Right cardiac atrium (tissue), 5 donors: ENCODE data around the gene CTNNB1. TPM values are rescaled to one million over a fixed set of nuclear protein-coding genes. Genes with fewer than 3 reads are reported as not detected.

Experiments used
- ATAC-seq, 2 donors: fragments of 200-7000 bp; cut with Tn5 transposase; one replicate each; pipeline versions ENCODE4 v1.8.0 to v1.9.1; 2020; ENCODE audit warnings: moderate library complexity in 2 of 2, mild to moderate bottlenecking in 1 of 2
- DNase-seq, 3 donors: peaks; one replicate each; pipeline ENCODE4 v3.0.0-alpha.2; 2020
- H3K27ac ChIP-seq: one replicate; pipeline ENCODE4 v1.5.1; 2013; ENCODE audit warnings: mild to moderate bottlenecking, low read length, control low read depth, moderate library complexity
- H3K27me3 ChIP-seq: one replicate; pipeline ENCODE4 v1.6.1; 2013; ENCODE audit not compliant: control insufficient read depth, insufficient read depth
- H3K4me1 ChIP-seq: one replicate; pipeline ENCODE4 v1.6.1; 2013; ENCODE audit warnings: low read length; ENCODE audit not compliant: control insufficient read depth, insufficient read depth
- H3K4me3 ChIP-seq: one replicate; pipeline ENCODE4 v1.5.1; 2013; ENCODE audit warnings: low read length, control low read depth
- H3K9me3 ChIP-seq: one replicate; pipeline ENCODE4 v1.6.1; 2013; ENCODE audit warnings: low read length; ENCODE audit not compliant: control insufficient read depth
- WGBS: extraction: QIAGEN DNeasy Blood & Tissue Kit; methylation state at CpG from one replicate; pipeline ENCODE4 v1.1.7; 2013; 5-methylcytosine and 5-hydroxymethylcytosine counted together
- intact Hi-C, 4 donors: fragments of 100-400 bp; cut with DNase I; formaldehyde crosslinking; loops; one replicate each; pipeline versions ENCODE4 v1.11.0 to v1.14.0; 2022 to 2023
- polyA plus RNA-seq: library from polyadenylated mRNA; stranded (reverse); fragments of 200-250 nt; gene quantifications from one replicate; pipeline ENCODE4 v1.2.3, GENCODE V29; 2013
- total RNA-seq, 4 donors: library from RNA; stranded (reverse); fragmentation: NEBNext Ultra II Directional; extraction: Animal tissue kit (Norgen Biotek cat#: 25700); gene quantifications; one replicate each; pipeline ENCODE4 v1.2.1, GENCODE V29; 2021
- donor health status: healthy with polysubstance abuse.
- donor health status: DM: no; HTN: yes; CAD: no.
- donor health status: DM: no; HTN: no; CAD: no.
- donor health status: DM: no; HTN: yes; CAD: no; lungs with severe emphysema.
- donor health status: DM: yes; HTN: yes; CAD: no.

CTNNB1 gene
- total and polyA plus RNA-seq, 5 donors, result 53.5 to 263 (median 172) TPM

DNA sequence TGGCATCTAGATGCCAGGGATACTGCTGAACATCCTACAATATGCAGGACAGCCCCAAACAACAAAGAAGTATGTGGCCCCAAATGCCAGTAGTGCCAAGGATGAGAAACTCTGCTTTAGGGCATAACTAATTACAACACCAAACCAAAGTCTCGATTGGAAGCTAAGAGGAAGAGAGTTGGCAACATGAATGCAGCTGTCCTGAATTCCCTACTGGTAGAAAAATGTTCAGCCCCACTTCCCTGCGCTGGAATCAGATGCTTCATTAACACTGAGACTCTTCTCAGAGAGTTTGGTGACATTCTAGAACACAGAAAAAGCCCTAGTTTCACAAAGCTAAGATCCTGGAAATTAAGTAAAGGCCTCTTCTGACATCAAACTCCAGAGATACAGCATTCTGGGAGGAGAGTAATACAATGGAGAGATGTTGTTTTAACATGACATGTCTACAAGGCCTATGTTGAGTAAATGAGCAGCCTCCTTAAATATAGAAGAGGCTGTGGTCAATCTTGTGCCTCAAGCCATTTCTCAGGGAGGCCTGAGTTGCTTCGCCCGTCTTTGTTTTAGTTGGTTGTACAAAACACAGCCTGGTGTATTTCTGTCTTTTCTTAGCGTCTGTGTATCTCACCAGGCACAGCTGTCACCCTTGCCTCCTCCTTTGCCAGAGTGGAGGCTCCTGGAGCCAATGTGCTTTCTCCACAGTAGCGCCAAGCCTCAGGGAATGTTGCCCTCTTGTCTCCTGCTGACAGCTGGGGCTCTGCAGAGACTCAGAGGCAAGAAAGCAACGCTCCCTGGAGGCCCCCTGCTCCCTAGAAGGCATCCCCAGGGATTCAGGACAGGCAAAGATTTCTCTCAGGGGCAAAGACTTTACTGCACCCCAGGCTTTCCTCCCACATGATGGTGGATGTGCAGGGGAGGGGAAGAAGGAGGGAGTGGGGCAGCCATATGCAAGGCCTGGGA, 25.1 kb upstream of the CTNNB1 start:
- no peak overlapping the region for H3K4me3 ChIP-seq
- no peaks in the 10 kb centered on the region for H3K4me1 ChIP-seq
- DNase-seq, result no peak
- intact Hi-C loops, result no loop called here
- H3K9me3 ChIP-seq, result no peaks in the 10 kb centered on the region
- no peak overlapping the region for H3K27ac ChIP-seq
- no peaks in the 10 kb centered on the region for H3K27me3 ChIP-seq
- peak in 1 of 2 donors; percentile 19 for ATAC-seq
- WGBS, result 71% methylated on average over 7 of the region's 7 CpGs

DNA sequence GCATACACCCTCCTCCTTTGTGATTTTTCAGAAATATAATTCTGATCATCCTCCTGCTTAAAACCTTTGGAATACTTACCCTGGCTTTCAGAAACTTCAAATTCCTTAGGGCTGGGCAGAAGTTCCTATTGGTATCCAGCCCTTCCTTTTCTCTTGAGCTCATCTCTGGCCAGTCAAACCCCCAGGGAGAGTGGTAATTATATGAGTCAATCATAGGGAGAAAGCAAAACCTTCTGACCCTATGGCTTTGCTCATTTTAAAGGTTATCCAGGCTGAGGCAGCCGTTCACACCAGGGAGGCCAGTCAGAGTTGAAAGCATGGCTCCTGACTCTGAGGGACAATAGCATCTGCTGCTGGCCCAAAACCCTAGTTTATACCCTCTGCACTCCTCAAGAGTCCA, 23.9 kb upstream of the CTNNB1 start:
- Histone ChIP-seq H3K27ac (no peak overlapping the region), H3K9me3 (no peaks in the 10 kb centered on the region), H3K27me3 (no peaks in the 10 kb centered on the region), H3K4me3 (no peak overlapping the region), H3K4me1 (no peaks in the 10 kb centered on the region)
- no peak for DNase-seq
- intact Hi-C loops, result no loop called here
- WGBS, result 74% methylated on average over 1 of the region's 1 CpG
- ATAC-seq, result no peak

DNA sequence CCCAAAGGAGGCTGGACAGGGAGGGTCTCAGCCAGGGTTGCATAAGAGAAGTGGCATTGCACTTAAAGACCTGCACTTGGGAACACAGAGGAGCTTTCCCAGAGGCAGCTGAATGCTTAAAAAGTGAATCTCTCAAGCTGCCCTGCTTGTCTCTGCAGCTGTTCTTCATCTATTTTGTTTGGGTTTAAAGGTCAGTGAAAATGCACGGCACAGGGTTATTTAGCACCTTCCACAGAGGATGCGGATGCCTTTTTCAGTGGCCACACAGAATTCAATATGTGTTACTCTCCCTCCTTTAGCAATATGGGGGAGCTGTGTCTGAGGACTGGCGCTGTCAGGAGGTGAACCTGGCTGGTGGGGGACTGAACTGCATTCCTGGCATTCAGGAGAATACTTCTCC, 22.7 kb upstream of the CTNNB1 start:
- Histone ChIP-seq H3K4me3 (no peak overlapping the region), H3K4me1 (no peaks in the 10 kb centered on the region), H3K27ac (no peak overlapping the region), H3K9me3 (no peaks in the 10 kb centered on the region), H3K27me3 (no peaks in the 10 kb centered on the region)
- WGBS, result 75% methylated on average over 3 of the region's 3 CpGs
- ATAC-seq (no peak), DNase-seq (no peak)
- intact Hi-C loops, result no loop called here

DNA sequence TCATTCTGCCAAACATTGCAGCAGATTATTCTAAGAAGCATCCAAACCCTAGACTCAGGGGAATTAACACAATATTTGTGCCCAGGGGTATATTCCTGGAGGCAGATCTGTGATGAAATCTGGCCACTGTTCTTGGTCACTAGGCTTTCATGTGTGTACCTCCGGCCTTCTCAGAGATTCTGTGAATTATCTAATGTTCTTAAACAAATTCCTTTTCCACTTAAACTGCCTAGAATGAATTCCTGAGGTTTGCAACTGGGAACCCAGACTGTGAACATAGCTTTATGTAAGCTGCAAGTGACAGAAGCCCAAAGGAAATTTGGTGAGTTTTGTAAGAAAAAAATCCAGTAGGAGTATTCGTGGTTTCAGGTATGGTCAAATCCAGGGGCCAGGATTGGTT, 20.7 kb upstream of the CTNNB1 start:
- WGBS, result 90% methylated on average over 2 of the region's 2 CpGs
- Histone ChIP-seq H3K4me1 (no peaks in the 10 kb centered on the region), H3K27ac (no peak overlapping the region), H3K27me3 (no peaks in the 10 kb centered on the region), H3K4me3 (no peak overlapping the region), H3K9me3 (no peaks in the 10 kb centered on the region)
- DNase-seq (no peak), ATAC-seq (no peak)
- intact Hi-C loops, result no loop called here

DNA sequence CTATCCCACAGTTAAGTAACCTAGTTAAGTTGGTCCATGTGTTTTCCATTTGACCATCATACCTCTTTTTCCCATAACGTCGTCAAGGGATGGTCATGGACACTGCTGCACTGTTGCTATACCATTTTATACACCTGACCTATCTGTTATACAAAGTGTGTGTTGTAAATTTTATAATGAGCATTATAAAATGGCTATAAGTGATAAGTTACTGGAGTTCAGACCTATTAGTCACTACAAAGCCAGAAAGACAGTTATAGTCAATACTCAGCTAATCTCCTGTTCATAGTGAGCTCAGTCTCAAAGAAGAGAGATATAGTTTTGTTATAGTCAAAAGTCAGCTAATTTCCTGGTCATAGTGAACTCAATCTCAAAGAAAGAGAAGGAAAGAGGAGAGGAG, 18.9 kb upstream of the CTNNB1 start:
- Histone ChIP-seq H3K27me3 (no peaks in the 10 kb centered on the region), H3K9me3 (no peaks in the 10 kb centered on the region), H3K27ac (no peak overlapping the region), H3K4me3 (no peak overlapping the region), H3K4me1 (no peaks in the 10 kb centered on the region)
- WGBS, result 95% methylated on average over 2 of the region's 2 CpGs
- DNase-seq (no peak), ATAC-seq (no peak)
- intact Hi-C loops, result no loop called here

DNA sequence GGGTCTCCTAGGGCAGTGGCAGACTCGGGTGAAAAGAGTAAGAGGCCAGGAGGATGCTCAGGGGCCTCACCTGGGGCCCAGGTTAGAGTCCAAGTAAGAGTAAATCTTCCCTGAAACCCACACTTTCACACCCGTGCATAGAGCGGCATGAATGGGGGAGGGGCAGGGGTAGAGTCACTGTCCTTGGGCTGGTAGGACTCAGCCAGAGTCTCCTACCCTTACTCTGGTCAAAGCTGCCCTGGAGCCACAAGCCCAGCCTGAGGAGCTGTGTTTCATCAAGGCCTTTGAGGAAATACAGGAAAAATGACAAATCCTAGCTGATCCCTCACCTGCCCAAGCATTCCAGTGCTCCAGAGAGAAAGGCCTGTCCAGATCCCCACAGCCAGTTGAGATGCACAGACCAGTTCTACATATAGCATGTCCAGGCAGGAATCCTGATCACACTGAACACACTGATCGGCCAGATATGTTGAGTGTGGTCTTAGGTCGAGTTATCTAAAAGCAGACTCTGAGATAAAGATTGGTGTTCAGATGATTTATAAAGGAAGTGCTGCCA, 16.7 kb upstream of the CTNNB1 start:
- Histone ChIP-seq H3K4me3 (no peak overlapping the region), H3K27ac (no peak overlapping the region), H3K9me3 (no peaks in the 10 kb centered on the region), H3K4me1 (no peaks in the 10 kb centered on the region), H3K27me3 (no peaks in the 10 kb centered on the region)
- 83% methylated on average over 5 of the region's 5 CpGs for WGBS
- DNase-seq, result no peak
- peak in 1 of 2 donors; percentile 11 for ATAC-seq
- intact Hi-C loops, result no loop called here

DNA sequence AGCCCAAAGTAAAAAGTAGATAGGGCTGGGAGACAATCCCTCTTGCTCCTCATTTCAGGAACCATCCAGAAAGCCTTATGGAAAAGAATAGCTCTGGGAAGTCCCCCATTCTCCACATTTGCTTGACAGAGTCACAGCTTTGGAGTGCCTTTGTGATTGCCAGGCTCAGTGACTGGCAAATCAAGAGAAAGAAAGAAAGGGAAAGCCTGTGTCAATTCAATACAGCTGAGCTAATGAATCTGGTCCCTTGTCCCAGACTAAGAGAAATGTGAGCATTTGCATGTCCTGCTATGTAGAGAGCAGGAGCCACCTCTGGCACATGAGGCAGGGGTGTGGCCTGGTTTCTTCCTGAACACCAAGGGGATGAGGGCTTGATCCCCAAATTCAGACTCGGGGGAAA, 14.9 kb upstream of the CTNNB1 start:
- intact Hi-C loops, result no loop called here
- 65% methylated on average over 1 of the region's 1 CpG for whole genome bisulfite sequencing

DNA sequence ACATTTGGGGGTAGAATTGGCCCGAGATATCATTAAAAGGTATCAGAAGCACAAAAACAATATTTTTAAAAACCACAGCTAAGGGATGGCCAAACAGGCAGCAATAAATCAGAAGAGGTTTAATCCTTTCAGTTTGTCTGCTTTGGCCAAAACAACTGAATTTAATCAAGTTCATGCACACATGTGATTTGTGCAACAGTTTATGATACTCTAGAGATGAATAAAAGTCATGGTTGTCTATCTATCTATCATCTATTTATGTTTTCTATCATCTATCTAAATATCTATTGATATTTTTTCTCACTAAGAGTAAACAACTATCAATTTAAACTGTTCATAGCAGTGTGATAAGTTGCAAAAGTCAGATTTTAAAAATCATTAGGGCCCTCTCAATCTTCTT, 13.0 kb upstream of the CTNNB1 start:
- WGBS, result 90% methylated on average over 1 of the region's 1 CpG
- Histone ChIP-seq H3K27ac (no peak overlapping the region), H3K4me3 (no peak overlapping the region), H3K9me3 (no peaks in the 10 kb centered on the region), H3K4me1 (no peaks in the 10 kb centered on the region), H3K27me3 (no peaks in the 10 kb centered on the region)
- ATAC-seq (no peak), DNase-seq (no peak)
- intact Hi-C loops, result no loop called here

More for the DNA sequence above, 14.9 kb upstream of the CTNNB1 start:
- Histone ChIP-seq H3K4me3 (no peak overlapping the region), H3K9me3 (no peaks in the 10 kb centered on the region), H3K4me1 (no peaks in the 10 kb centered on the region), H3K27me3 (no peaks in the 10 kb centered on the region), H3K27ac (no peak overlapping the region)
- ATAC-seq (no peak), DNase-seq (no peak)

DNA sequence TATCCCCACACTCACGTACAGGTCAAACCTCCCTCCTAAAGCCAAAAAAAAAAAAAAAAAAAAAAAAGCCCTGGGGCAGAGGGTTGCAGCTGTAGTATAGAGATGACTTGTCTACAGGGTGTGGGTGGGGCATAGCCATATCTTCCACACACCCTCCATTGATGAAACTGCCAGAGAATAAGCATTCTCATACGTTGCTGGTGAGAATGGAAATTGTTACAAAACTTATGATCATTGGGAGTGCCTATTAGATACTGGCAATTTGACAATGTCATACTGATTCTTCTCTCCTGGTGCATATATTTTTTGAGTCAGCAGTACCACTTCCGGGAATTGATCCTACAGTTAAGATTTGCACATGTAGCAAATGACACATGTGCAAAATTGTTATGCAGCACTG, 11.0 kb upstream of the CTNNB1 start:
- no peaks in the 10 kb centered on the region for H3K9me3 ChIP-seq
- no peak for DNase-seq
- H3K4me3 ChIP-seq, result no peak overlapping the region
- H3K4me1 ChIP-seq, result no peaks in the 10 kb centered on the region
- H3K27me3 ChIP-seq, result no peaks in the 10 kb centered on the region
- ATAC-seq, result no peak
- intact Hi-C loops, result no loop called here
- WGBS, result 78% methylated on average over 3 of the region's 3 CpGs
- no peak overlapping the region for H3K27ac ChIP-seq

DNA sequence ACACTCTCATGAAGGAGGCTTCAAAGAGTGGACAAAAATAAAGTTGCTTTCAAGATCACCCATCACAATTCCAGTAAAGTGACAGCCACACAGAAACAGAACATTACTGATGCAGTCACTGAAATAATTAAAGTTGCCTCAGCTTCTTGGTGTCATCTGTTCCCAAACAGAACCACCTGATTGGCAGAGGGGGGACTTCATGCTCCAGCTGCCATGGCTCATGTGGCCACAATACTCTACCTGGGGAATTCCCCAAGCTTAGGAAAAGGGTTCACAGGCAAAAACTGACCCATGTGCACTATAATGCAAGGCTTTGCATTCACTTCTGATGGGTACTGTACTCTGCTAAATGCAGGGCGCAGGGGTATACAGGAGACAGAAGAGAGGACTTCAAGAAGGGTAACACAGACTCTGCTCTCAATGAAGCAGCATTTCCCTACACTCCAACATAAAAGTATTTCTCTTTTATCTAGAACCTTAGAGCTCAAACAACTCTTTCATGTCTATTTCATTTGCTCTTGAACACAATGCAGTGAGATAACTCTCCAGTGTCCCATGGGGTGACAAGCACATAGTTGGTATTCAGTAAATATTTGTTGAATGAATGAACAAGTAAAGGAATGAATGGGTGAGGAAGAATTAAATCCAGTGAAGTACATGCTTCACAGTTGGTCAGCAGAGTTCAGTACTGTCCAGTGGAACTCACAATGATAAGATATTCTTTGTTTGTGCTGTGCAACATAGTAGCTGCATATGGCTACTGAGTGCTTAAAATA, 8.6 kb upstream of the CTNNB1 start:
- Histone ChIP-seq H3K9me3 (no peaks in the 10 kb centered on the region), H3K4me1 (no peaks in the 10 kb centered on the region), H3K27ac (no peak overlapping the region), H3K4me3 (no peak overlapping the region), H3K27me3 (no peaks in the 10 kb centered on the region)
- ATAC-seq (no peak), DNase-seq (no peak)
- intact Hi-C loops, result loop anchor here in 2 of 4 donors (10.0 kb wide), 1 partner anchor 606 kb away; no protein-coding TSS in a partner anchor
- 96% methylated on average over 1 of the region's 1 CpG for WGBS

DNA sequence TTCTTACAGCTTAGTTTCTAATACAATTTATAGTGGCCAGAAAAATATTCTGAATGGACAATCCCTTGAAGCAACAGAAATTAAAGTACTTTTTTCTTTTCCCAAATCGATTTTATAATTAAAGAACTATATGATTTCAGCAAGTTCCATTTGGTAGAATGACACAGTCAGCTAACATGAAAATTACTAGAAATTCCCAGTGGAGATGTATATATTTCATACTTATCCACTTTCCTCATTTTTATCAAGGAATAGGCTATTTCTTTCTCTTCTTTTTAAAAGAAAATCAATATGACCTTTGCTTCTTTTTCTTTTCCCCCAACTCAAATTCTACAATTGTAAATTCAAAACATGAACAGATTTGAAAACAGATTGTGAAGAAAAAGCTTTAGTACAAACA, 6.4 kb upstream of the CTNNB1 start:
- Histone ChIP-seq H3K27me3 (no peaks in the 10 kb centered on the region), H3K27ac (no peak overlapping the region), H3K4me3 (no peak overlapping the region), H3K9me3 (no peaks in the 10 kb centered on the region), H3K4me1 (no peaks in the 10 kb centered on the region)
- WGBS, result 90% methylated on average over 1 of the region's 1 CpG
- intact Hi-C loops, result loop anchor here in 2 of 4 donors (10.0 kb wide), 1 partner anchor 608 kb away; no protein-coding TSS in a partner anchor
- DNase-seq, result no peak
- no peak for ATAC-seq
